Kidney glomerular epithelial cell (primary cell): Measurements from ENCODE around the gene AGBL1.

Experiments used
- DNase-seq: peaks from one replicate; lab custom pipeline; 2025; lab: John Stamatoyannopoulos, UW

Gene AGBL1

GRCh38 chr15:86236356-86237110 lies 156.9 kb downstream of the AGBL1 start:
- DNase-seq: no peak

GRCh38 chr15:86237111-86237500 lies 157.4 kb downstream of the AGBL1 start:
- DNase-seq: no peak

- DNase-seq: no peak
Measured at GRCh38 chr15:86247249-86247955, 167.7 kb downstream of the AGBL1 start.

DNA sequence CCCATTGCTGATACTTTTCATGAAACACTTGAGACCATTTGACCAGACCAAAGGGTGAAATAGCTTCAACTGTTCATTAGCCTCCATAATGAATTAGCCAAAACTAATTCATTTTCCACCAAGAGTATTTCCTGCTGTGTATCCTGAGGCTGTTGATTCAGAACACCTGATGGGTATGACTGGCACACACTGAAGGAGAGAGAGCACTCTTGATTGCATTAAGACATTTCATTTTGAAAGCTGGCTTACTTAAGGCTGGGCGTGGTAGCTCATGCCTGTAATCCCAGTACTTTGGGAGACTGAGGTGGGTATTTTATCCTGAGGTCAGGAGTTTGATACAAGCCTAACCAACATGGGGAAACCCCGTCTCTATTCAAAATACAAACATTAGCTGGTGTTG lies 175.6 kb downstream of the AGBL1 start:
- DNase-seq: no peak

- DNase-seq: no peak
Measured at GRCh38 chr15:86256628-86257027, 177.0 kb downstream of the AGBL1 start.

DNA sequence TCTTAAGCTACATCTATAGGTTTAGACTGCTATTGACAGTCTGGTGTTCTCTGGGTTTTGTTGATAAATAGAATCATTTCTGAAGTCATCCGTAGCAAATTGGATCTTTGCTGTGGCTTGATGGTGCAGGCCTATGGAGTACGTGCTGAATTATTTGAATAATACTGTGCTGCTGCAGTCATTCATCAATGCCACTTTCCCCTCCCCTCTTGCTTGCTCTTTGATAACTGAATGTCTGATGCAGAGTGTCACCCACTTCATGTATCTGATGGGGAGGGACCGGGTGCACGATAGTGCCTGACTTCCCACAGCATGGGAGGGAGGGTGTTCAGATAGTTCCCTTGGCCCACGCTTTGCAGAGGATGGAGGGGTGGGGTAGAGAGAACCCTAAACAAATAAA lies 179.9 kb downstream of the AGBL1 start:
- DNase-seq: no peak

DNA sequence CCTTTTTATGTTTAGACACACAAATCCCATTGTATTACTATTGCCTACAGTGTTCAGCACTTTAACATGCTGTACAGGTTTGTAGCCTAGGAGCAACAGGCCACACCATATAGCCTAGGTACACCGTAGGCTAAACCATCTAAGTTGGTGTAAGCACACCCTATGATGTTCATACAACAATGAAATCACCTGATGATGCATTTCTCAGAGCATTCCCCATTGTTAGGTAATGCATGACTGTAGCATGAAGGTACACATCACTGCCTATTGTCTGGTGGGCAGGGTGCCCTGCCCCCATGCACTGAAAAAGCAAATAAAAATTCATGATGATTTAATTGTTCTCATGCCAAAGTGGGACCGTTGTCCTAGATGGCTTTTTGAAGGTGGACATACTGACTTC lies 183.6 kb downstream of the AGBL1 start:
- no peak for DNase-seq

DNA sequence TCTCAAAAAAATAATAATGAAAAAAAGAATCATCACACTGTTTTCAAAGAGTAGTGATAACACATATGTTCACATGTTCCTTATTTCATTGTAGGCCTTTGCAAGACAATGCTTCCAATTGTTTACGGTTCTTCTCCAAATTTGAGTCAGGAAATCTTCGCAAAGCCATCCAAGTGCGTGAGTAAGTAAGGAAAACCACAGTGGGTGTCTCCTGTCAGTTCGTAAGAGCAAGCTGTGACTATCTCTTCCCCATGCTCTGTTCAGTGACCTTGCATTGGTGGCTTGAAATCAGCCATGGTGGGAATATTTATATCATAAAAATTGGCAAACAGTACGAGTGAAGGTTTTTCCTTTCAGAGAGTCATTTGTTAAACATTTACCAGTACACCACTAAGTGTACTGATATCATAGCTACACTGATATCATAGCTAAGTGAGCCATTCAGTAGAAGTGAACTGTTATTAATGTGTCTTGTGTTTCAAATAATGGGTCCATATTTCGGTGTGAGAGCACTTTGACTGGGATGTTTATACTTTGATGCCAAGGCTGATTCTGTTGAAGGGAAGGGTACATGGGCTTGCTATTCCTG lies 187.3 kb downstream of the AGBL1 start:
- DNase-seq: no peak

- no peak for DNase-seq
Measured at GRCh38 chr15:86267892-86268291, 188.2 kb downstream of the AGBL1 start.

DNA sequence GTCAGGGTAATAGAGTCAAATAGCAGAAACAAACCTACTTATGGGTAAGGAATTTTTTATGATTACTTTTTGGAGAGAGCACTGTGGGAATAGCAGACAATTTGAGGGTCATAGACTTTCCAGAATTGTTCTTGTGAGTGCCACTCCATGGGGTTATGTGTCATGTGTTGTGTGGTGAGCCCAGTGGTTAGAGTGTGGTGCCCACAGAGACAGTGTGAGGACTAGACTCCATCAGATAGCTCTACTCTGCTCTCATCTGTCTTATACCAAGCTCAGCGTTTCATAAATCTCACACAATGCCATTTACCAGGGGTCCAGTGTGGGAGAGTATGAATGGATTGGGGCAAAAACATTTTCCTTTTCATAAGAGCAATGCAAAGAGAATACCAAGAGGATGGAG lies 188.9 kb downstream of the AGBL1 start:
- DNase-seq: no peak

DNA sequence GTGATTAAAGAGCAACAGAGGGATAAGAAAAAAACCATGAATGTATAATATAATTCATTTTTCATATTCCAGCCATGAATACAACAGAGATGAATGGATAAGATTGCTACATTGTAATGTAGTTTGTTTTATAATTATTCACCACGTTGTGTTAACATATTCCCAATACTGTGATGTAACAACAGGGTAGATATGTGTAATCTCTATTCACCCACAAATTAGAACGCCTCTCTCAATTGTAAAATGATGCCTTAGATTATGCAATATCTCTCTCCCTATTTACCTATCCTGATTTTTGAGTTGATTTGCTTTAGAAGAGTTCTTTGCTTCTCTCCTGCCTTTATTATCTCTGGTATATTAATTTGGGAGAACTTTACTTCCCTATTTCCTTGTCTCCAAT lies 193.6 kb downstream of the AGBL1 start:
- no peak for DNase-seq

GRCh38 chr15:86275361-86275760 lies 195.7 kb downstream of the AGBL1 start:
- DNase-seq: no peak

DNA sequence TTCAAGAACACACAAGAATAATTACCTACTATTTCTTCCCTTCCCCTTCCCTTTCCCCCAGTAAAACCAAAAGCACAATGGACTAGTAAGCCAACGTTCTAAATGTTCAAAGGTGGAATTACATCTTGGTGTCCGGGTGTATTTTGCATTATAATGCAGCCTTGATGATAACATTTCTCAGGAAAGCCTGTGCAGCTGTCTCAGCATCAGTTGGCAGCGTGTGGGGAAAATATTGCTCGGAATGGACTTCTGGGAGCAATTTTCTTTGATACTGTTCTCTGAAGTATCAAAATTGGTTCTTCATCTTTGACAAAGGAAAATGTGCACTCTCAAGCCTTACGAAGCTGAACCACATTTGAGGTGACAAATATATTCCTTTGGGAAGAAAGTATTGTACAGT lies 198.9 kb downstream of the AGBL1 start:
- DNase-seq: no peak

- DNase-seq: no peak
Measured at GRCh38 chr15:86284635-86285034, 205.0 kb downstream of the AGBL1 start.

GRCh38 chr15:86295511-86295910 lies 215.8 kb downstream of the AGBL1 start:
- DNase-seq: no peak

DNA sequence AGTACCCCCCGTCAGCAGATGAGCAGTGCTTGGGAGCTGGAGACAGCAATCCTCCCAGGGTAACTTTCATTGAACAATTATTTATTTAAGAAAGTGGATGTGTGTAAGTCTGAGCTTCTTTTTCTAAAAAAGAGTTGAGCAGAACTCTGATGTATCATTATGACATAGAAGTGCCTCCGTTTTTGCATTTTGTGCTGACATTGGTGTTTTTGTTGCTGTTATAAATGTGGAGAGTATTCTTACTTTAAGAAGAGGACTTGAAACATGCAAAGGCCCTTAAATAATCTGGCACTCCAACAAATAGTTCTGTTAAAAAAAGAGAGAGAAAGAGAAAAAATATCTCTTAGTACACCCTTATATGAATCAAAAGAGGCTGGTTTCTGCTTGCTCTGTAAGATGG lies 217.1 kb downstream of the AGBL1 start:
- no peak for DNase-seq

DNA sequence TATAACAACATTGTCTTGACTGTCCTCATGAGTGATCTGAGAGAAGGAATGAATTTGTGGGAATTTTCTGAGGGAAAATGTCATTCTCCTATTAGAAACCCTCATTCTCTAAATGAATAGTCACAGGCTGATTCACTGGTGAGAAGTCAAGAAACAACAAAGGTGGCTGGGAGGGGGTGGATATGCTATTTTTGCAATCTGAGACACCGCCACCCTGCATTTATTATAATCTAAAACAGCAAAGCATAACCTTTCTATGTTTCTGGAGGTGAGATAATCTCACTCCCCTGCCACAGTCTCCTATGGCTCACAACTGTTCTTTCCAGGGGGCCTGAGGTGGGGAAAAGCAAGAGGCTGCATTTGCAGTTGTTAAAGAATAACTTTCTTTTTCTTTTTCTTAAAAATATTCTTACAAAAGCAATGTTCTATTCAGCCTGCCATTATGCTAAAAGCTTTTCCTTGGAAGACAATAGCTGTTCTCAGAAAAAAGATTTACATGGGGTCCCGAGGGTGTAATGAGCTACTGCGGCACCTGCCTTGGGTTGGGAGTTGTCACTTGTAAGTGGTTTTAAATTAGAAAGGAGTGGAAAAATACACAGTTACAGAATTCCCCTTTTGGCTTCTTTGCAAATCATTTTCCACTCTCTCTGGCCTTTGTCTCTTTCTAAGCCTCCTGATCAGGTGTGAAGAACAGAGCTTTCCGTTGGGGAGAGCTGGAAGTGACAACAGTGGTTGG lies 220.9 kb downstream of the AGBL1 start:
- no peak for DNase-seq

GRCh38 chr15:86311568-86312280 lies 232.1 kb downstream of the AGBL1 start:
- no peak for DNase-seq

DNA sequence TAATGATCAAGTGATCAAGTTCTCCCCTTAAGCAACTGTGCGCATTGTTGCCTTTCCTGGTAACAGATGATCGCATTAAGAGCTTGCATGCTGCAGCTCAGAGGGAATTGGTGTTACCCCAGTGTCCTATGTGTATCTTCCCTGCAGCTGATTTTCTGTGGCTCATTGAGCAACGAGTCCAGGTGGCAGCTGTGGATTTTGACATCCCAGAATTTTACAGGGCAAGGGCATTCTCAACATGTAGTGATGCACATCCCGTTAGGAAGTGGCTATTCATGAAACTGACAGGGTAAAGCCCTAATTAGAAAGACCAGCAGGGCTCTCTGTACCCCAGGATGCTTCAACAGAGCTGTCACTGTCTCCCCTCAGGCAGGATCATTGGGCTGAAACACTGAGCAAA lies 232.8 kb downstream of the AGBL1 start:
- DNase-seq: no peak

GRCh38 chr15:86316216-86316615 lies 236.5 kb downstream of the AGBL1 start:
- no peak for DNase-seq

DNA sequence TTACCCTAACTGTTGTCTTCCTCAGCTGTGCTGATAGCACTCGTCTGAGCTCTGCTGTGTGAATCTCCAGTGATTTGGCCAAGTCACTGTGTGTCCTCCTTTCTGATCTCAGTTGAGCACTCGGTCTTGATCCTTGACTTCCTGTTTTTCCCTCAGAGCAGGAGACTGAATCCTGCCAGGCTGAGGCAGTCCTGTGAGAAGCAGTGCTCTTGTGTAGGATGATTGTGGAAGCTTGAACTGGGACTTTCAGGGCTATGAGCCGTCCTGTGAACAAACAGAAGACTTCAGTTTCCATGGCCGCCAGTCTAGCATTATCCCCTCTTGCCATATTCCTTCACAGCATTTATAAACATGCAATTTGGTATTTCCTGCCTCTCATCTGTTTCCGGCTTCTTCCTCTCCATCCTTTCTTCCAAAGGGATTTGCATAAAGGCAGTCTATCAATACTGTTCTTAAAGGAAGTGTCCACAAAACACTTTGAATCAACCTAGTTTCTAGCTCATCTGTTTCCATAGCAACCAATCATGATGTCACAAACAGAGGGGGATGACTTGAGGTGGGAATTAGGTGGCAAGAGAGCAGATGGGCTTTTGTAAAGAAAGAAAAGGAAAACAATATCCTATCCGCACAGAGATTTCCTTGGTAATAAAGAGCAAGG lies 237.2 kb downstream of the AGBL1 start:
- no peak for DNase-seq

- no peak for DNase-seq
Measured at GRCh38 chr15:86317384-86317740, 237.7 kb downstream of the AGBL1 start.
